A549 treated with ZK216348 at 1 μM for 4 hours (cell line): Measurements from ENCODE around the gene KPNA4. TPM values are rescaled to one million over a fixed set of nuclear protein-coding genes. Genes with fewer than 3 reads are reported as not detected.

Source experiments
- total RNA-seq: library from RNA; stranded (reverse); fragments of 200-300 nt; extraction: Qiagen RNA extraction; gene quantifications from 5 replicates; pipeline ENCODE4 v1.2.3, GENCODE V29; 2022; ENCODE audit warnings: low read depth

Gene KPNA4, protein sequence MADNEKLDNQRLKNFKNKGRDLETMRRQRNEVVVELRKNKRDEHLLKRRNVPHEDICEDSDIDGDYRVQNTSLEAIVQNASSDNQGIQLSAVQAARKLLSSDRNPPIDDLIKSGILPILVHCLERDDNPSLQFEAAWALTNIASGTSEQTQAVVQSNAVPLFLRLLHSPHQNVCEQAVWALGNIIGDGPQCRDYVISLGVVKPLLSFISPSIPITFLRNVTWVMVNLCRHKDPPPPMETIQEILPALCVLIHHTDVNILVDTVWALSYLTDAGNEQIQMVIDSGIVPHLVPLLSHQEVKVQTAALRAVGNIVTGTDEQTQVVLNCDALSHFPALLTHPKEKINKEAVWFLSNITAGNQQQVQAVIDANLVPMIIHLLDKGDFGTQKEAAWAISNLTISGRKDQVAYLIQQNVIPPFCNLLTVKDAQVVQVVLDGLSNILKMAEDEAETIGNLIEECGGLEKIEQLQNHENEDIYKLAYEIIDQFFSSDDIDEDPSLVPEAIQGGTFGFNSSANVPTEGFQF
- total RNA-seq = 25.4 to 42.7 TPM (median 31.6 TPM) in 5 replicates

GRCh38 chr3:160565442-160566403 lies at the start of gene KPNA4:
KPNA4 (minus strand) TSS chr3:160565571; CDS start chr3:160565282, 289 bp downstream.

GRCh38 chr3:160449636-160450598 lies 115.5 kb downstream of the KPNA4 start, which contains the start of gene TRIM59:
TRIM59 (minus strand) TSS chr3:160449786; CDS start chr3:160439183, 10,603 bp downstream.

Other genes starting within 250 kb of the KPNA4 start
- 7.5 to 14.6 TPM (median 13.8 TPM) in 5 replicates for gene IFT80, start 166.3 kb downstream of the KPNA4 start, total RNA-seq
- 71.1 to 119 TPM (median 100 TPM) in 5 replicates for gene SMC4, start 165.9 kb downstream of the KPNA4 start, total RNA-seq
- gene TRIM59, start 115.8 kb downstream of the KPNA4 start, total RNA-seq = 6.0 to 9.5 TPM (median 8.1 TPM) in 5 replicates
- gene ARL14, start 111.6 kb upstream of the KPNA4 start, total RNA-seq = 0.42 to 0.93 TPM (median 0.58 TPM) in 5 replicates
- 0.20 to 0.88 TPM (median 0.49 TPM) in 5 replicates for gene PPM1L, start 190.7 kb upstream of the KPNA4 start, total RNA-seq